Liver (tissue), 9 donors: ENCODE measurements around the gene FBLN1. TPM values are rescaled to one million over a fixed set of nuclear protein-coding genes. Genes with fewer than 3 reads are reported as not detected.

Source experiments
- DNase-seq: peaks from one replicate; pipeline ENCODE4 v3.0.0-alpha.2; 2017; ENCODE audit warnings: low spot score
- H3K27ac ChIP-seq, 2 donors: one replicate each; pipeline ENCODE4 v1.7.0; 2013; ENCODE audit warnings: inconsistent platforms in 2 of 2, low read length in 2 of 2, control low read depth in 1 of 2, low read depth in 1 of 2, mild to moderate bottlenecking in 1 of 2
- H3K27me3 ChIP-seq, 4 donors: one replicate each; pipeline versions ENCODE4 v1.6.1 to v1.7.0; 2013; ENCODE audit warnings: low read length in 3 of 4, inconsistent platforms in 1 of 4, mild to moderate bottlenecking in 1 of 4, moderate library complexity in 1 of 4; ENCODE audit not compliant: control insufficient read depth in 4 of 4, insufficient read depth in 4 of 4
- H3K36me3 ChIP-seq, 4 donors: one replicate each; pipeline versions ENCODE4 v1.6.1 to v1.7.0; 2013; ENCODE audit warnings: low read length in 3 of 4, mild to moderate bottlenecking in 3 of 4, low read depth in 1 of 4, moderate library complexity in 1 of 4; ENCODE audit not compliant: control insufficient read depth in 4 of 4, insufficient read depth in 3 of 4
- H3K4me1 ChIP-seq, 4 donors: one replicate each; pipeline versions ENCODE4 v1.6.1 to v1.7.0; 2013; ENCODE audit warnings: low read length in 3 of 4, mild to moderate bottlenecking in 3 of 4, moderate library complexity in 1 of 4; ENCODE audit not compliant: control insufficient read depth in 4 of 4, insufficient read depth in 4 of 4
- H3K4me3 ChIP-seq, 3 donors: one replicate each; pipeline versions ENCODE4 v1.6.1 to v1.7.0; 2013; ENCODE audit warnings: low read length in 3 of 3, control low read depth in 1 of 3, low read depth in 1 of 3, mild to moderate bottlenecking in 1 of 3
- H3K9ac ChIP-seq, 2 donors: one replicate each; pipeline ENCODE4 v1.7.0; 2013; ENCODE audit warnings: low read length in 2 of 2, mild to moderate bottlenecking in 2 of 2, moderate library complexity in 2 of 2, control low read depth in 1 of 2, low read depth in 1 of 2
- H3K9me3 ChIP-seq, 4 donors: one replicate each; pipeline versions ENCODE4 v1.6.1 to v1.7.0; 2013; ENCODE audit warnings: low read length in 3 of 4; ENCODE audit not compliant: control insufficient read depth in 4 of 4
- CTCF ChIP-seq: fragments of 150-350 bp; IDR thresholded peaks from 2 replicates; pipeline ENCODE4 v1.5.1; 2017; ENCODE audit warnings: improper control_type of control experiment, low read depth, low read length; ENCODE audit not compliant: missing input control
- FOXA1 ChIP-seq: IDR thresholded peaks from 2 replicates; pipeline ENCODE4 v1.6.1; 2016; ENCODE audit warnings: antibody characterized with exemption
- FOXA2 ChIP-seq: IDR thresholded peaks from 2 replicates; pipeline ENCODE4 v1.6.1; 2016; ENCODE audit warnings: antibody characterized with exemption
- GABPA ChIP-seq, 2 donors: IDR thresholded peaks in 1 of 2; conservative IDR thresholded peaks in 1 of 2; 2 replicates each; pipeline ENCODE4 v1.6.1; 2016; ENCODE audit warnings: antibody characterized with exemption in 2 of 2, mild to moderate bottlenecking in 1 of 2, moderate library complexity in 1 of 2
- HNF4A ChIP-seq, 2 donors: conservative IDR thresholded peaks; 2 replicates each; pipeline ENCODE4 v1.6.1; 2016; ENCODE audit warnings: antibody characterized with exemption in 2 of 2, mild to moderate bottlenecking in 2 of 2
- HNF4G ChIP-seq: IDR thresholded peaks from 2 replicates; pipeline ENCODE4 v1.6.1; 2016; ENCODE audit warnings: antibody characterized with exemption
- MAX ChIP-seq: IDR thresholded peaks from 2 replicates; pipeline ENCODE4 v1.6.1; 2016; ENCODE audit warnings: antibody characterized with exemption
- NR2F2 ChIP-seq: IDR thresholded peaks from 2 replicates; pipeline ENCODE4 v1.6.1; 2016; ENCODE audit warnings: antibody characterized with exemption
- RAD21 ChIP-seq, 2 donors: IDR thresholded peaks; 2 replicates each; pipeline ENCODE4 v1.6.1; 2016; ENCODE audit warnings: antibody characterized with exemption in 2 of 2, mild to moderate bottlenecking in 2 of 2
- SP1 ChIP-seq: IDR thresholded peaks from 2 replicates; pipeline ENCODE4 v1.6.1; 2018; ENCODE audit warnings: antibody characterized with exemption, mild to moderate bottlenecking
- TAF1 ChIP-seq: conservative IDR thresholded peaks from 2 replicates; pipeline ENCODE4 v1.6.1; 2016; ENCODE audit warnings: antibody characterized with exemption, mild to moderate bottlenecking
- YY1 ChIP-seq: IDR thresholded peaks from 2 replicates; pipeline ENCODE4 v1.6.1; 2016; ENCODE audit warnings: antibody characterized with exemption, mild to moderate bottlenecking
- ZBTB33 ChIP-seq: IDR thresholded peaks from 2 replicates; pipeline ENCODE4 v1.6.1; 2016; ENCODE audit warnings: antibody characterized with exemption
- WGBS: extraction: QIAGEN DNeasy Blood & Tissue Kit; methylation state at CpG from one replicate; pipeline ENCODE4 v1.1.7; 2013; 5-methylcytosine and 5-hydroxymethylcytosine counted together
- polyA plus RNA-seq, 2 donors: library from polyadenylated mRNA; stranded (reverse) in 1 of 2; unstranded in 1 of 2; fragments of 200-250 nt in 1 of 2; fragments of >200 nt in 1 of 2; fragmentation: Nextera tagmentation in 1 of 2; extraction: Ambion mirVana in 1 of 2; gene quantifications; one replicate each; pipeline versions ENCODE4 v1.2.1 to v1.2.3, GENCODE V29; 2013 to 2015
- total RNA-seq, 2 donors: library from RNA; depleted of rRNA; stranded (reverse); fragments of >200 nt; gene quantifications; one replicate each; pipeline ENCODE4 v1.2.3, GENCODE V29; 2014
- TF ChIP-seq, protein P1 (sequence below): IDR thresholded peaks from 2 replicates; pipeline ENCODE4 v1.6.1; 2016; ENCODE audit warnings: antibody characterized with exemption, mild to moderate bottlenecking
- donor health status: healthy.
- donor health status: healthy.
- donor health status: healthy.
- donor health status: healthy.
- donor health status: healthy.

FBLN1 gene
- total and polyA plus RNA-seq, 4 donors: 2.2 to 9.3 (median 6.3) TPM

- Histone ChIP-seq H3K9me3 (no peaks in the 10 kb centered on the region), H3K4me1 (no peaks in the 10 kb centered on the region), H3K4me3 (no peak overlapping the region), H3K27ac (no peak overlapping the region), H3K36me3 (no peaks in the 10 kb centered on the region), H3K9ac (no peak overlapping the region), H3K27me3 (peaks cover 0 to 2% (median 0%) of the 10 kb centered on the region in 4 donors)
- TF ChIP-seq SP1 (no peak), GABPA (IDR thresholded peaks at IDR 0.05 in 1 of 2, conservative IDR thresholded peaks at IDR 0.05 in 1 of 2) (no peak), FOXA2 (no peak)
- no peak for DNase-seq
- WGBS: 59% methylated on average over 7 of the region's 7 CpGs
Observed at GRCh38 chr22:45639747-45640102, 137.0 kb downstream of the FBLN1 start.

- H3K9me3 ChIP-seq: no peaks in the 10 kb centered on the region
- 83% methylated on average over 7 of the region's 7 CpGs for WGBS
Observed at GRCh38 chr22:45640291-45640940, 137.7 kb downstream of the FBLN1 start.

GRCh38 chr22:45640941-45641621, 138.4 kb downstream of the FBLN1 start:
- no peak for TF ChIP-seq ZBTB33
- TF ChIP-seq HNF4A (conservative IDR thresholded peaks at IDR 0.05): no peak
- TF ChIP-seq YY1: no peak
- TF ChIP-seq TAF1: no peak
- no peak for TF ChIP-seq MAX
- TF ChIP-seq SP1: no peak
- TF ChIP-seq CTCF: no peak
- TF ChIP-seq NR2F2: no peak
- no peak for TF ChIP-seq GABPA (IDR thresholded peaks at IDR 0.05 in 1 of 2, conservative IDR thresholded peaks at IDR 0.05 in 1 of 2)
- TF ChIP-seq RAD21 (IDR thresholded peaks at IDR 0.05): no peak
- Histone ChIP-seq H3K4me3 (no peak overlapping the region), H3K9ac (no peak overlapping the region), H3K27ac (no peak overlapping the region), H3K27me3 (no peaks in the 10 kb centered on the region), H3K4me1 (peaks cover 0 to 6% (median 0%) of the 10 kb centered on the region in 4 donors), H3K9me3 (no peaks in the 10 kb centered on the region), H3K36me3 (no peaks in the 10 kb centered on the region)
- WGBS: 87% methylated on average over 24 of the region's 24 CpGs
- DNase-seq: no peak

More at GRCh38 chr22:45640291-45640940, 137.7 kb downstream of the FBLN1 start:
- no peak overlapping the region for H3K9ac ChIP-seq
- H3K36me3 ChIP-seq: no peaks in the 10 kb centered on the region
- H3K27ac ChIP-seq: no peak overlapping the region
- DNase-seq: no peak
- H3K4me1 ChIP-seq: peaks cover 0 to 1% (median 0%) of the 10 kb centered on the region in 4 donors
- H3K27me3 ChIP-seq: peaks cover 0 to under 1% (median 0%) of the 10 kb centered on the region in 4 donors
- TF ChIP-seq HNF4G (no peak), FOXA1 (no peak)
- TF ChIP-seq, protein P1, sequence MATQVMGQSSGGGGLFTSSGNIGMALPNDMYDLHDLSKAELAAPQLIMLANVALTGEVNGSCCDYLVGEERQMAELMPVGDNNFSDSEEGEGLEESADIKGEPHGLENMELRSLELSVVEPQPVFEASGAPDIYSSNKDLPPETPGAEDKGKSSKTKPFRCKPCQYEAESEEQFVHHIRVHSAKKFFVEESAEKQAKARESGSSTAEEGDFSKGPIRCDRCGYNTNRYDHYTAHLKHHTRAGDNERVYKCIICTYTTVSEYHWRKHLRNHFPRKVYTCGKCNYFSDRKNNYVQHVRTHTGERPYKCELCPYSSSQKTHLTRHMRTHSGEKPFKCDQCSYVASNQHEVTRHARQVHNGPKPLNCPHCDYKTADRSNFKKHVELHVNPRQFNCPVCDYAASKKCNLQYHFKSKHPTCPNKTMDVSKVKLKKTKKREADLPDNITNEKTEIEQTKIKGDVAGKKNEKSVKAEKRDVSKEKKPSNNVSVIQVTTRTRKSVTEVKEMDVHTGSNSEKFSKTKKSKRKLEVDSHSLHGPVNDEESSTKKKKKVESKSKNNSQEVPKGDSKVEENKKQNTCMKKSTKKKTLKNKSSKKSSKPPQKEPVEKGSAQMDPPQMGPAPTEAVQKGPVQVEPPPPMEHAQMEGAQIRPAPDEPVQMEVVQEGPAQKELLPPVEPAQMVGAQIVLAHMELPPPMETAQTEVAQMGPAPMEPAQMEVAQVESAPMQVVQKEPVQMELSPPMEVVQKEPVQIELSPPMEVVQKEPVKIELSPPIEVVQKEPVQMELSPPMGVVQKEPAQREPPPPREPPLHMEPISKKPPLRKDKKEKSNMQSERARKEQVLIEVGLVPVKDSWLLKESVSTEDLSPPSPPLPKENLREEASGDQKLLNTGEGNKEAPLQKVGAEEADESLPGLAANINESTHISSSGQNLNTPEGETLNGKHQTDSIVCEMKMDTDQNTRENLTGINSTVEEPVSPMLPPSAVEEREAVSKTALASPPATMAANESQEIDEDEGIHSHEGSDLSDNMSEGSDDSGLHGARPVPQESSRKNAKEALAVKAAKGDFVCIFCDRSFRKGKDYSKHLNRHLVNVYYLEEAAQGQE: no peak
- no peak overlapping the region for H3K4me3 ChIP-seq
